H1 (cell line): ENCODE results near the gene PI4KA. TPM values are rescaled to one million over a fixed set of nuclear protein-coding genes. Genes with fewer than 3 reads are reported as not detected.

Source experiments
- CTCF ChIA-PET: fragments of 300-600 bp; sonication (Branson Sonifier 250); formaldehyde crosslinking; loops from one replicate; lab custom pipeline; 2021; ENCODE audit not compliant: partially characterized antibody; lab: Charles Lee
- POLR2A ChIA-PET: fragments of 300-600 bp; sonication (Branson Sonifier 250); formaldehyde crosslinking; loops from one replicate; lab custom pipeline; 2021; ENCODE audit warnings: inconsistent platforms; ENCODE audit not compliant: partially characterized antibody; lab: Charles Lee
- DNase-seq, 2 experiments: peaks; one replicate each; pipeline versions ENCODE4 v3.0.0 to v3.0.0-alpha.2; 2010 to 2022; ENCODE audit warnings: low spot score in 2 of 2, low read depth in 1 of 2, mixed read lengths in 1 of 2
- FAIRE-seq: peaks from 2 replicates; lab custom pipeline; 2011; peaks lifted over from hg19 to GRCh38; lab: Jason Lieb, UNC
- H2AFZ ChIP-seq: 2 replicates; pipeline ENCODE4 v1.8.1; 2012; ENCODE audit warnings: low read length, inconsistent platforms
- H2AK5ac ChIP-seq: 2 replicates; pipeline ENCODE4 v1.6.1; 2013; ENCODE audit warnings: low read depth, low read length
- H2BK120ac ChIP-seq: replicated peaks from 2 replicates; pipeline ENCODE3; 2013; ENCODE audit warnings: low read depth, low read length, inconsistent platforms
- H2BK12ac ChIP-seq: 2 replicates; pipeline ENCODE4 v1.6.1; 2013; ENCODE audit warnings: low read depth, low read length
- H2BK15ac ChIP-seq: 2 replicates; pipeline ENCODE4 v1.6.1; 2013; ENCODE audit warnings: low read length
- H2BK20ac ChIP-seq: 2 replicates; pipeline ENCODE4 v1.6.1; 2013; ENCODE audit warnings: low read length
- H2BK5ac ChIP-seq: 2 replicates; pipeline ENCODE4 v1.6.1; 2013; ENCODE audit warnings: low read depth, low read length
- H3K14ac ChIP-seq: 2 replicates; pipeline ENCODE4 v1.6.1; 2013; ENCODE audit warnings: inconsistent platforms; ENCODE audit not compliant: insufficient read length
- H3K18ac ChIP-seq: 2 replicates; pipeline ENCODE4 v1.6.1; 2013; ENCODE audit warnings: low read length; ENCODE audit errors: extremely low read depth
- H3K23ac ChIP-seq: 2 replicates; pipeline ENCODE4 v1.6.1; 2013; ENCODE audit warnings: inconsistent platforms; ENCODE audit not compliant: insufficient read length
- H3K23me2 ChIP-seq: 2 replicates; pipeline ENCODE4 v1.6.1; 2013; ENCODE audit warnings: low read depth, low read length
- H3K27ac ChIP-seq: 2 replicates; pipeline ENCODE4 v1.6.1; 2011; ENCODE audit warnings: low read depth, low read length, inconsistent platforms
- H3K27me3 ChIP-seq, 4 experiments: replicated peaks in 1 of 4; 1 replicate in 1 of 4; 2 replicates in 3 of 4; pipeline versions ENCODE4 v1.6.1 to v1.8.1; 2011 to 2013; ENCODE audit warnings: low read length in 3 of 4, mild to moderate bottlenecking in 3 of 4, inconsistent platforms in 2 of 4, mixed read lengths in 2 of 4, moderate library complexity in 1 of 4; ENCODE audit not compliant: control insufficient read depth in 3 of 4, insufficient read depth in 3 of 4; ENCODE audit errors: extremely low read depth in 1 of 4
- H3K36me3 ChIP-seq, 4 experiments: 2 replicates each; pipeline versions ENCODE4 v1.6.1 to v1.8.1; 2011 to 2013; ENCODE audit warnings: mild to moderate bottlenecking in 4 of 4, low read length in 3 of 4, moderate library complexity in 2 of 4, control low read depth in 1 of 4, inconsistent platforms in 1 of 4; ENCODE audit not compliant: insufficient read depth in 4 of 4, control insufficient read depth in 2 of 4
- H3K4ac ChIP-seq: replicated peaks from 2 replicates; pipeline ENCODE3; 2013; ENCODE audit warnings: low read length, low read depth, mixed read lengths, inconsistent platforms; ENCODE audit not compliant: insufficient read length
- H3K4me1 ChIP-seq, 4 experiments: replicated peaks in 1 of 4; 1 replicate in 1 of 4; 2 replicates in 3 of 4; pipeline versions ENCODE4 v1.6.1 to v1.8.1; 2011 to 2013; ENCODE audit warnings: low read length in 3 of 4, inconsistent platforms in 2 of 4, mixed read lengths in 1 of 4; ENCODE audit not compliant: insufficient read depth in 4 of 4, control insufficient read depth in 3 of 4
- H3K4me2 ChIP-seq, 2 experiments: 2 replicates each; pipeline versions ENCODE4 v1.6.1 to v1.8.1; 2011 to 2013; ENCODE audit warnings: low read depth in 2 of 2, low read length in 2 of 2, control low read depth in 1 of 2, inconsistent platforms in 1 of 2, mild to moderate bottlenecking in 1 of 2; ENCODE audit not compliant: insufficient read depth in 1 of 2
- H3K4me3 ChIP-seq, 4 experiments: fragments of 200-600, 300-600 bp in 1 of 4; sonication (generic), shearing (Covaris generic), sonication (Bioruptor Twin) in 1 of 4; 2 replicates each; pipeline versions ENCODE4 v1.5.1 to v1.8.1; 2011 to 2016; ENCODE audit warnings: low read length in 4 of 4, low read depth in 3 of 4, control low read depth in 2 of 4, inconsistent platforms in 2 of 4, mild to moderate bottlenecking in 2 of 4, mixed read lengths in 1 of 4, moderate library complexity in 1 of 4; ENCODE audit not compliant: insufficient read depth in 2 of 4; ENCODE audit errors: extremely low read depth in 1 of 4
- H3K56ac ChIP-seq: replicated peaks from 2 replicates; pipeline ENCODE3; 2013; ENCODE audit warnings: low read depth, mild to moderate bottlenecking, mixed read lengths, low read length, inconsistent platforms; ENCODE audit not compliant: insufficient read length
- H3K79me1 ChIP-seq: 2 replicates; pipeline ENCODE4 v1.6.1; 2013; ENCODE audit warnings: low read depth, low read length, control low read depth
- H3K79me2 ChIP-seq, 2 experiments: 2 replicates each; pipeline versions ENCODE4 v1.6.1 to v1.8.1; 2012 to 2013; ENCODE audit warnings: low read length in 2 of 2, mild to moderate bottlenecking in 2 of 2, inconsistent platforms in 1 of 2; ENCODE audit not compliant: insufficient read depth in 2 of 2, control insufficient read depth in 1 of 2
- H3K9ac ChIP-seq, 4 experiments: replicated peaks in 1 of 4; 1 replicate in 1 of 4; 2 replicates in 3 of 4; pipeline versions ENCODE4 v1.6.1 to v1.8.1; 2011 to 2013; ENCODE audit warnings: low read depth in 3 of 4, low read length in 3 of 4, control low read depth in 2 of 4, mild to moderate bottlenecking in 2 of 4, moderate library complexity in 2 of 4, inconsistent platforms in 1 of 4; ENCODE audit errors: extremely low read depth in 1 of 4
- H3K9me3 ChIP-seq, 2 experiments: 2 replicates each; pipeline versions ENCODE4 v1.6.1 to v1.8.1; 2012 to 2013; ENCODE audit warnings: mild to moderate bottlenecking in 2 of 2, moderate library complexity in 2 of 2, control low read depth in 1 of 2, inconsistent platforms in 1 of 2, low read depth in 1 of 2, low read length in 1 of 2, mixed read lengths in 1 of 2; ENCODE audit not compliant: insufficient read depth in 2 of 2
- H4K20me1 ChIP-seq, 2 experiments: replicated peaks in 1 of 2; 2 replicates each; pipeline versions ENCODE3 to v1.8.1; 2011 to 2013; ENCODE audit warnings: inconsistent platforms in 2 of 2, low read length in 2 of 2, mild to moderate bottlenecking in 1 of 2; ENCODE audit not compliant: insufficient read depth in 2 of 2, control insufficient read depth in 1 of 2
- H4K5ac ChIP-seq: 2 replicates; pipeline ENCODE4 v1.6.1; 2013; ENCODE audit warnings: low read length, low read depth, mixed read lengths, inconsistent platforms; ENCODE audit not compliant: insufficient read length
- H4K8ac ChIP-seq: 2 replicates; pipeline ENCODE4 v1.8.0; 2013; ENCODE audit warnings: mild to moderate bottlenecking, moderate library complexity, low read length, inconsistent platforms; ENCODE audit not compliant: insufficient read depth; ENCODE audit errors: extremely low read depth
- H4K91ac ChIP-seq: replicated peaks from 2 replicates; pipeline ENCODE3; 2013; ENCODE audit warnings: low read length, mixed read lengths, inconsistent platforms; ENCODE audit not compliant: insufficient read length
- CEBPB ChIP-seq: IDR thresholded peaks from 2 replicates; pipeline ENCODE4 v1.6.1; 2012; ENCODE audit warnings: low read depth, low read length
- WGBS, 2 experiments: shearing (Covaris generic) in 1 of 2; methylation state at CpG; one replicate each; pipeline versions ENCODE4 v1.1.6 to v1.1.7; 2013 to 2015; ENCODE audit warnings: low lambda C conversion rate in 2 of 2, mixed read lengths in 2 of 2, inconsistent platforms in 1 of 2, low coverage in 1 of 2, missing lambda C conversion rate in 1 of 2; ENCODE audit not compliant: insufficient replicate concordance in 2 of 2, insufficient coverage in 1 of 2, insufficient read length in 1 of 2; ENCODE audit errors: extremely low coverage in 1 of 2, missing lambda C conversion rate in 1 of 2; 5-methylcytosine and 5-hydroxymethylcytosine counted together
- polyA plus RNA-seq, 7 experiments: library from polyadenylated mRNA; depleted of rRNA in 3 of 7; stranded (reverse) in 5 of 7; unstranded in 2 of 7; fragments of >200 nt in 5 of 7; fragments of 200-250 nt in 2 of 7; gene quantifications; 1 replicate in 5 of 7; 2 replicates in 1 of 7; 4 replicates in 1 of 7; pipeline versions ENCODE4 v1.2.1 to v1.2.3, GENCODE V29; 2011 to 2013; ENCODE audit warnings: missing spikeins in 2 of 7, mixed read lengths in 2 of 7
- total RNA-seq: library from RNA; stranded (reverse); fragmentation: NEBNext Ultra II Directional; extraction: Animal tissue kit (Norgen Biotek cat#: 25700); gene quantifications from 2 replicates; pipeline ENCODE4 v1.2.1, GENCODE V29; 2021

PI4KA gene
- total and polyA plus RNA-seq, 2 of the 8 experiments (the other 6 are each of a cell fraction or from before 2014, with no cell fraction given), result 22.5 to 37.7 TPM

DNA sequence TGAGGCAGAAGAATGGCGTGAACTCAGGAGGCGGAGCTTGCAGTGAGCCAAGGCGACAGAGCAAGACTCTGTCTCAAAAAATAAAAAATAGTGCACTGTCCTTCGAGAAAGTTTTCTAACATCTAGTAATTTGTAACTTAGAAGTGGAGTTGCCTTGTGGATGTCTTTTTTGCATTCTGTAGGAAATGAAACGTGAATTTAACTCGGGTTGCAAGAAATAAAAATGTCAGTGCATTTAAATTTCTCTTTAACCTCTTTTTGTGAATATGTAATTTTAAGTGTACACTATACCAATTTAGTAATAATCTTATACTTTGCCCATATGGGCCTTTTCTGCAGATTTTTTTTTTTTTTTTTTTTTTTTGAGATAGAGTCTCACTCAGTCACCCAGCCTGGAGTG lies 32.4 kb upstream of the PI4KA start:
- WGBS, 2 experiments, result 91% methylated on average over 6 of the region's 6 CpGs; no CpG with 5 or more reads in 1 of the 2 experiments
- H4K91ac ChIP-seq, result no peak overlapping the region
- POLR2A ChIA-PET, result interaction anchor here (0.6 kb wide), 1 partner anchor 16 kb away, joined by 3 read pairs; no protein-coding TSS in a partner anchor
- TF ChIP-seq CEBPB, result no peak

More for the DNA sequence above, 32.4 kb upstream of the PI4KA start:
- no peak overlapping the region for H2BK120ac ChIP-seq
- no peak overlapping the region for H3K4me3 ChIP-seq
- no peak overlapping the region for H2BK12ac ChIP-seq
- FAIRE-seq (no peak), DNase-seq (no peak)
- H3K79me2 ChIP-seq, result no peaks in the 10 kb centered on the region
- no peaks in the 10 kb centered on the region for H3K79me1 ChIP-seq
- no peak overlapping the region for H3K4me2 ChIP-seq
- H3K23me2 ChIP-seq, result no peaks in the 10 kb centered on the region
- H3K4ac ChIP-seq, result no peak overlapping the region
- H3K36me3 ChIP-seq, result peaks cover 0 to 5% (median 3%) of the 10 kb centered on the region in 4 experiments; a peak in 3 of 8 replicates
- no peak overlapping the region for H4K5ac ChIP-seq
- H3K4me1 ChIP-seq, result no peaks in the 10 kb centered on the region
- no peak overlapping the region for H2AK5ac ChIP-seq
- no peak overlapping the region for H3K27ac ChIP-seq
- no peak overlapping the region for H2BK20ac ChIP-seq
- H3K9me3 ChIP-seq, result no peaks in the 10 kb centered on the region
- H3K56ac ChIP-seq, result no peak overlapping the region
- H3K9ac ChIP-seq, result no peak overlapping the region
- H2BK15ac ChIP-seq, result no peak overlapping the region
- H2AFZ ChIP-seq, result no peak overlapping the region
- H3K18ac ChIP-seq, result no peak overlapping the region
- no peak overlapping the region for H4K8ac ChIP-seq
- H4K20me1 ChIP-seq, result no peaks in the 10 kb centered on the region
- no peak overlapping the region for H2BK5ac ChIP-seq
- no peak overlapping the region for H3K23ac ChIP-seq
- H3K27me3 ChIP-seq, result no peaks in the 10 kb centered on the region
- CTCF ChIA-PET, result interaction anchor here (1.0 to 1.9 kb wide), 6 partner anchors 8 to 212 kb away, joined by 3 to 6 read pairs (median 4); no protein-coding TSS in a partner anchor
- H3K14ac ChIP-seq, result no peak overlapping the region
